GM19463 (cell line): Measurements from ENCODE around the gene TSHZ3.

Experiments used
- ATAC-seq: cut with Tn5 transposase; IDR thresholded peaks from one replicate; pipeline ENCODE4 v1.9.1; 2021; ENCODE audit warnings: mild to moderate bottlenecking, moderate library complexity; ENCODE audit not compliant: unreplicated experiment

TSHZ3 gene

GRCh38 chr19:31252441-31252840, 96.8 kb downstream of the TSHZ3 start:
- no peak for ATAC-seq

GRCh38 chr19:31249217-31249616, 100.0 kb downstream of the TSHZ3 start:
- ATAC-seq = no peak

- ATAC-seq = no peak
Observed at GRCh38 chr19:31235806-31236205, 113.4 kb downstream of the TSHZ3 start.

- no peak for ATAC-seq
Observed at GRCh38 chr19:31233295-31233800, 115.9 kb downstream of the TSHZ3 start.

DNA sequence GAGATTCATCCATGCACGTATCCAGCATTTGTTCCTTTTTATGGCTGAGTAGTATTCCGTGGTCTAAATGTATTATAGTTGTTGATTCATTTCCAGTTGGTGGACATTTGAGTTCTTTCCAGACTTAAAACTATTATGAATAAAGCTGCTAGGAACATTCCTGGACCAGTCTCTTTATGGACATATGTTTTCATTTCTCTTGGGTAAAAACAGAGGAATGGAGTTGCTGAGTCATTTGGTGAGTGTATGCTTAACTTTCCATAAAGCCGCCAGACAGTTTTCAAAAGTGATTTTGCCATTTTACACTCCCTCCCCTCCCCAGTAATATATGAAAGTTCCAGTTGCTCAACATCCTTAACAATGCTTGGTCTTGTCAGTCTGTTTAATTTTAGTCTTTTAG, 116.4 kb downstream of the TSHZ3 start:
- no peak for ATAC-seq

- ATAC-seq = no peak
Observed at GRCh38 chr19:31232180-31232579, 117.1 kb downstream of the TSHZ3 start.

DNA sequence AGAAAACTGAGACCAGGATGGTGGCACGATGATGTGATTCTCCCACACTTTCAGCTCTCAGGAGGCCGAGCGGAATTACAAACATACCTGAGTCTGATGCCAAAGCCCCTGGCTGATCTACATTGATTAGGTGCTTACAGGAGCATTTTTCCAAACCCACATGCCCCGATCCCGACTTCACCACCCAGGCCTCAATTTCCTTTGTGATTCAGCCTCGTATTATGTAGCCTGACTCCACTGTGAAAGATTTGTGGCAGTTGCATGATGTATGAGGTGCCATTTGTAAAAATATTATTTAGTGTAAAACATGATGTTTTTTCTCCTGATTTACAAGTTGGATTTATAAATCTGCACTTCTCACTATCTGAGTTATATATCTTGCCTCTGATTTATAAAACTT, 118.0 kb downstream of the TSHZ3 start:
- ATAC-seq = no peak

DNA sequence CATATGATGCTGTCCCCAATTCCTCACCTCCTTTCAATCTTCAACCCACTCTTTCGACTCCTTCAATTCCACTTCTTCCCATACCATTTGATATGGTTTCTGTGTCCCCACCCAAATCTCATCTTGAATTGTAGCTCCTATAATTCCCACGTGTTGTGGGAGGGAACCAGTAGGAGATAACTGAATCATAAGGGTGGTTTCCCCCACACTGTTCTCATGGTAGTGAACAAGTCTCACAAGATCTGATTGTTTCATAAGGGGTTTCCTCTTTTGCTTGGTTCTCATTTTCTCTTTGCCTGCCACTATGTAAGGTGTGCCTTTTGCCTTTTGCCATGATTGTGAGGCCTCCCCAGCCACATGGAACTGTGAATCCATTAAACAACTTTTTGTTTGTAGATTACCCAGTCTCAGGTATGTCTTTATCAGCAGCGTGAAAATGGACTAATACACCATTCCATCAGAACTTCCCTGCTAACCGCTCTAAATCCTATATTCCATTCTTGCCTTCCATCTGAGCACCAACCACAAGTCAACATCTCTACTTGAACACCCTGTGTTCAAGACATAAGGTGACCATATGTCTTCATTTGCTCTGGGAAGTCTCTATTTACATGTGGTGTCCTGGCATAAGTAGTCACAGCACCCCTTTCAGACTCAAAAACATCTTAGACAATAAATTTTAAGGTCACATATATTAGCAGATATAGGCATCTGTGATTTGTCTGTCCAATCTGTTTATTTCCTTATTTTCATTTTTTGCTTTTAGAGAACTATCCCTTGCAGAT, 122.9 kb downstream of the TSHZ3 start:
- no peak for ATAC-seq
